ENCODE measurements around the gene RPS13.

RPS13 gene

DNA sequence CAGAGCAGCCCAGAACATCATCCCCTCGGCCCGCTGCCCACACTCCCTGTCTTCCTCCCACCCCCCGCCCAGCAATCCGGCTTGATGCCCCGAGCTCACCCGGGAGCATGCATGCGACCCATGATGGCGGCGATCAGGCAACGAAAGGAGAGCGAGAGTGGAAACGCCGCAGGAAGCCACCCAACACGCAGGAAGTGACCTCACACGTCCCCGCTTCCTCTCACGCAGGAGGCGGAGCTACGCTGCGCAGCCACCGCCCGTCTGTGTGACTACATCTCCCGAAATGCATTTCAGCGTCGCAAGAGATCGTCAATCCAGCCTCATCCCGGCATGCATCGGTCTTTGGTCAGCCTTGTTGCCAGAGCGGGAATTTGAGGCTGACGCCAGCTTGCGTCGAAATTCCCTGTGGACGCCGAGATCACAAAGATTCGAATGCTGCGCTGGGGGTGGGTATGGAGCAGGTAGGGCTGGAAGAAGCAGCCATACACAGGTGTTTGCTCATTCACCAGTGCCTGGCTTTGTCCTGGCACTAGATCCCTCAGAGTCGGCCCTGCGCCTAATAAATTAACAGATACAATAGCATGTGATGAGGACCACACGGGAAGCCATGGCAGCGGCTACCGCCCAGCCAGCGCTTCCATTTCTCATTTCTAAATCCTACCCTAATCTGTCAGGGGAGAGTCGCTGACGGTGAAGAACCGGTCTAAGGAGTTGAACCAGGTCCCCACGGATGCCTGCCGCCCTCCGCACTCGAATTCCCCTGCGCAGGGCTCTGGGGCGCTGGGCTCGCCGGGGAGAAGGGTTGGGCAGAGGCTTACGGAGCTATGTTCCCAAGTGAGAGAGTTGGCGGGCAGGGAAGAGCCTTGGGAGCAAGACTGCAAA lies at the start of gene RPS13 (continued):
- no peak; the same call in 1 of the 2 replicates for TF ChIP-seq HOXD13 (CRISPR knock-in tag; IDR thresholded peaks at IDR 0.05; ENCODE audit: borderline replicate concordance)
- TF ChIP-seq ZNF514 (tag by site-specific recombination; IDR thresholded peaks at IDR 0.05): no peak
- TF ChIP-seq ZNF248 (tag by site-specific recombination; IDR thresholded peaks at IDR 0.05): no peak
- TF ChIP-seq ZNF549 (tag by site-specific recombination; IDR thresholded peaks at IDR 0.05): no peak
- peak; percentile 95 for TF ChIP-seq ZNF629 (tag by site-specific recombination; IDR thresholded peaks at IDR 0.05)
- TF ChIP-seq HOXA7 (CRISPR knock-in tag; IDR thresholded peaks at IDR 0.05; ENCODE audit: borderline replicate concordance): no peak
- TF ChIP-seq WT1 (tag by site-specific recombination; IDR thresholded peaks at IDR 0.05): no peak
- TF ChIP-seq ZXDB (tag by site-specific recombination; IDR thresholded peaks at IDR 0.05): peak; percentile 65
- TF ChIP-seq, protein P1, sequence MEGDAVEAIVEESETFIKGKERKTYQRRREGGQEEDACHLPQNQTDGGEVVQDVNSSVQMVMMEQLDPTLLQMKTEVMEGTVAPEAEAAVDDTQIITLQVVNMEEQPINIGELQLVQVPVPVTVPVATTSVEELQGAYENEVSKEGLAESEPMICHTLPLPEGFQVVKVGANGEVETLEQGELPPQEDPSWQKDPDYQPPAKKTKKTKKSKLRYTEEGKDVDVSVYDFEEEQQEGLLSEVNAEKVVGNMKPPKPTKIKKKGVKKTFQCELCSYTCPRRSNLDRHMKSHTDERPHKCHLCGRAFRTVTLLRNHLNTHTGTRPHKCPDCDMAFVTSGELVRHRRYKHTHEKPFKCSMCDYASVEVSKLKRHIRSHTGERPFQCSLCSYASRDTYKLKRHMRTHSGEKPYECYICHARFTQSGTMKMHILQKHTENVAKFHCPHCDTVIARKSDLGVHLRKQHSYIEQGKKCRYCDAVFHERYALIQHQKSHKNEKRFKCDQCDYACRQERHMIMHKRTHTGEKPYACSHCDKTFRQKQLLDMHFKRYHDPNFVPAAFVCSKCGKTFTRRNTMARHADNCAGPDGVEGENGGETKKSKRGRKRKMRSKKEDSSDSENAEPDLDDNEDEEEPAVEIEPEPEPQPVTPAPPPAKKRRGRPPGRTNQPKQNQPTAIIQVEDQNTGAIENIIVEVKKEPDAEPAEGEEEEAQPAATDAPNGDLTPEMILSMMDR (tag by site-specific recombination; IDR thresholded peaks at IDR 0.05): no peak
- TF ChIP-seq ZBTB1 (tag by site-specific recombination; IDR thresholded peaks at IDR 0.05): no peak
- TF ChIP-seq SALL2 (tag by site-specific recombination; IDR thresholded peaks at IDR 0.05; ENCODE audit: borderline replicate concordance): no peak
- TF ChIP-seq ZNF623 (tag by site-specific recombination; IDR thresholded peaks at IDR 0.05): no peak
- TF ChIP-seq, protein P2, sequence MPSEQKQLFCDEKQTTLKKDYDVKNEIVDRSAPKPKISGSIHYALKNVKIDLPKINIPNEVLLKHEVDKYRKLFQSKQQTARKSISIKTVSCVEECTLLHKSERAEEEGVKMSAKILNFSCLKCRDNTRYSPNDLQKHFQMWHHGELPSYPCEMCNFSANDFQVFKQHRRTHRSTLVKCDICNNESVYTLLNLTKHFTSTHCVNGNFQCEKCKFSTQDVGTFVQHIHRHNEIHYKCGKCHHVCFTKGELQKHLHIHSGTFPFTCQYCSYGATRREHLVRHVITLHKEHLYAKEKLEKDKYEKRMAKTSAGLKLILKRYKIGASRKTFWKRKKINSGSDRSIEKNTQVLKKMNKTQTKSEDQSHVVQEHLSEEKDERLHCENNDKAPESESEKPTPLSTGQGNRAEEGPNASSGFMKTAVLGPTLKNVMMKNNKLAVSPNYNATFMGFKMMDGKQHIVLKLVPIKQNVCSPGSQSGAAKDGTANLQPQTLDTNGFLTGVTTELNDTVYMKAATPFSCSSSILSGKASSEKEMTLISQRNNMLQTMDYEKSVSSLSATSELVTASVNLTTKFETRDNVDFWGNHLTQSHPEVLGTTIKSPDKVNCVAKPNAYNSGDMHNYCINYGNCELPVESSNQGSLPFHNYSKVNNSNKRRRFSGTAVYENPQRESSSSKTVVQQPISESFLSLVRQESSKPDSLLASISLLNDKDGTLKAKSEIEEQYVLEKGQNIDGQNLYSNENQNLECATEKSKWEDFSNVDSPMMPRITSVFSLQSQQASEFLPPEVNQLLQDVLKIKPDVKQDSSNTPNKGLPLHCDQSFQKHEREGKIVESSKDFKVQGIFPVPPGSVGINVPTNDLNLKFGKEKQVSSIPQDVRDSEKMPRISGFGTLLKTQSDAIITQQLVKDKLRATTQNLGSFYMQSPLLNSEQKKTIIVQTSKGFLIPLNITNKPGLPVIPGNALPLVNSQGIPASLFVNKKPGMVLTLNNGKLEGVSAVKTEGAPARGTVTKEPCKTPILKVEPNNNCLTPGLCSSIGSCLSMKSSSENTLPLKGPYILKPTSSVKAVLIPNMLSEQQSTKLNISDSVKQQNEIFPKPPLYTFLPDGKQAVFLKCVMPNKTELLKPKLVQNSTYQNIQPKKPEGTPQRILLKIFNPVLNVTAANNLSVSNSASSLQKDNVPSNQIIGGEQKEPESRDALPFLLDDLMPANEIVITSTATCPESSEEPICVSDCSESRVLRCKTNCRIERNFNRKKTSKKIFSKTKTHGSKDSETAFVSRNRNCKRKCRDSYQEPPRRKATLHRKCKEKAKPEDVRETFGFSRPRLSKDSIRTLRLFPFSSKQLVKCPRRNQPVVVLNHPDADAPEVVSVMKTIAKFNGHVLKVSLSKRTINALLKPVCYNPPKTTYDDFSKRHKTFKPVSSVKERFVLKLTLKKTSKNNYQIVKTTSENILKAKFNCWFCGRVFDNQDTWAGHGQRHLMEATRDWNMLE (tag by site-specific recombination; conservative IDR thresholded peaks at IDR 0.05; ENCODE audit: low read depth): peak; percentile 82
- no peak for TF ChIP-seq ZNF16 (tag by site-specific recombination; IDR thresholded peaks at IDR 0.05; ENCODE audit: low read depth)
- TF ChIP-seq ZNF610 (tag by site-specific recombination; IDR thresholded peaks at IDR 0.05; ENCODE audit: borderline replicate concordance): peak; percentile 48; the same call in 1 of the 2 replicates
- TF ChIP-seq RBAK (tag by site-specific recombination; IDR thresholded peaks at IDR 0.05): no peak
- no peak for TF ChIP-seq ZNF776 (tag by site-specific recombination; IDR thresholded peaks at IDR 0.05; ENCODE audit: borderline replicate concordance)
- no peak for TF ChIP-seq TCF7L2 (IDR thresholded peaks at IDR 0.05; ENCODE audit: borderline replicate concordance, low read depth, low read length)
- TF ChIP-seq ZNF202 (tag by site-specific recombination; IDR thresholded peaks at IDR 0.05; ENCODE audit: borderline replicate concordance): no peak
- peak; percentile 66; the same call in 1 of the 2 replicates for TF ChIP-seq ZNF660 (tag by site-specific recombination; IDR thresholded peaks at IDR 0.05)
- TF ChIP-seq, protein P3, sequence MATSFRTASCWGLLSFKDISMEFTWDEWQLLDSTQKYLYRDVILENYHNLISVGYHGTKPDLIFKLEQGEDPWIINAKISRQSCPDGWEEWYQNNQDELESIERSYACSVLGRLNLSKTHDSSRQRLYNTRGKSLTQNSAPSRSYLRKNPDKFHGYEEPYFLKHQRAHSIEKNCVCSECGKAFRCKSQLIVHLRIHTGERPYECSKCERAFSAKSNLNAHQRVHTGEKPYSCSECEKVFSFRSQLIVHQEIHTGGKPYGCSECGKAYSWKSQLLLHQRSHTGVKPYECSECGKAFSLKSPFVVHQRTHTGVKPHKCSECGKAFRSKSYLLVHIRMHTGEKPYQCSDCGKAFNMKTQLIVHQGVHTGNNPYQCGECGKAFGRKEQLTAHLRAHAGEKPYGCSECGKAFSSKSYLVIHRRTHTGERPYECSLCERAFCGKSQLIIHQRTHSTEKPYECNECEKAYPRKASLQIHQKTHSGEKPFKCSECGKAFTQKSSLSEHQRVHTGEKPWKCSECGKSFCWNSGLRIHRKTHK (tag by site-specific recombination; IDR thresholded peaks at IDR 0.05): no peak
- TF ChIP-seq ZFP37 (tag by site-specific recombination; IDR thresholded peaks at IDR 0.05): 0 out of 2 replicates have a peak, but pooled peaks have one; percentile 71
- no peak for TF ChIP-seq ZNF10 (tag by site-specific recombination; IDR thresholded peaks at IDR 0.05)
- TF ChIP-seq ZNF596 (tag by site-specific recombination; IDR thresholded peaks at IDR 0.05): no peak
- no peak for TF ChIP-seq FEZF1 (tag by site-specific recombination; IDR thresholded peaks at IDR 0.05)
- TF ChIP-seq, protein P4, sequence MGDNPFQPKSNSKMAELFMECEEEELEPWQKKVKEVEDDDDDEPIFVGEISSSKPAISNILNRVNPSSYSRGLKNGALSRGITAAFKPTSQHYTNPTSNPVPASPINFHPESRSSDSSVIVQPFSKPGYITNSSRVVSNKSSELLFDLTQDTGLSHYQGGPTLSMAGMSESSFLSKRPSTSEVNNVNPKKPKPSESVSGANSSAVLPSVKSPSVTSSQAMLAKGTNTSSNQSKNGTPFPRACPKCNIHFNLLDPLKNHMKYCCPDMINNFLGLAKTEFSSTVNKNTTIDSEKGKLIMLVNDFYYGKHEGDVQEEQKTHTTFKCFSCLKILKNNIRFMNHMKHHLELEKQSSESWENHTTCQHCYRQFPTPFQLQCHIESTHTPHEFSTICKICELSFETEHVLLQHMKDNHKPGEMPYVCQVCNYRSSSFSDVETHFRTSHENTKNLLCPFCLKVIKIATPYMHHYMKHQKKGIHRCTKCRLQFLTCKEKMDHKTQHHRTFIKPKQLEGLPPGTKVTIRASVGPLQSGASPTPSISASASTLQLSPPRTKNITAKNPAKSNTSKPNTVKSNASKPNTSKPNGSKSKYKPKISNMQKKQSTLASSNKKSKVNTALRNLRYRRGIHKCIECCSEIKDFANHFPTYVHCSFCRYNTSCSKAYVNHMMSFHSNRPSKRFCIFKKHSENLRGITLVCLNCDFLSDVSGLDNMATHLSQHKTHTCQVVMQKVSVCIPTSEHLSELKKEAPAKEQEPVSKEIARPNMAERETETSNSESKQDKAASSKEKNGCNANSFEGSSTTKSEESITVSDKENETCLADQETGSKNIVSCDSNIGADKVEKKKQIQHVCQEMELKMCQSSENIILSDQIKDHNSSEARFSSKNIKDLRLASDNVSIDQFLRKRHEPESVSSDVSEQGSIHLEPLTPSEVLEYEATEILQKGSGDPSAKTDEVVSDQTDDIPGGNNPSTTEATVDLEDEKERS (tag by site-specific recombination; IDR thresholded peaks at IDR 0.05): no peak
- TF ChIP-seq ZNF560 (tag by site-specific recombination; IDR thresholded peaks at IDR 0.05; ENCODE audit: borderline replicate concordance): no peak
